Activated CD4-positive, alpha-beta T cell treated with anti-CD3 and anti-CD28 coated beads, Interleukin-2, amount 50 U/mL, for 48 hours (primary cell): ENCODE data around the gene CARD16.
"Not testable (repeated sequence)": the region's sequence is repeated elsewhere in the genome, so short reads cannot be mapped to it uniquely, and the experiment has no call there.

Source experiments
- DNase-seq, 2 experiments: peaks; one replicate each; pipeline ENCODE4 v3.0.0-alpha.2; 2020

Gene CARD16

DNA sequence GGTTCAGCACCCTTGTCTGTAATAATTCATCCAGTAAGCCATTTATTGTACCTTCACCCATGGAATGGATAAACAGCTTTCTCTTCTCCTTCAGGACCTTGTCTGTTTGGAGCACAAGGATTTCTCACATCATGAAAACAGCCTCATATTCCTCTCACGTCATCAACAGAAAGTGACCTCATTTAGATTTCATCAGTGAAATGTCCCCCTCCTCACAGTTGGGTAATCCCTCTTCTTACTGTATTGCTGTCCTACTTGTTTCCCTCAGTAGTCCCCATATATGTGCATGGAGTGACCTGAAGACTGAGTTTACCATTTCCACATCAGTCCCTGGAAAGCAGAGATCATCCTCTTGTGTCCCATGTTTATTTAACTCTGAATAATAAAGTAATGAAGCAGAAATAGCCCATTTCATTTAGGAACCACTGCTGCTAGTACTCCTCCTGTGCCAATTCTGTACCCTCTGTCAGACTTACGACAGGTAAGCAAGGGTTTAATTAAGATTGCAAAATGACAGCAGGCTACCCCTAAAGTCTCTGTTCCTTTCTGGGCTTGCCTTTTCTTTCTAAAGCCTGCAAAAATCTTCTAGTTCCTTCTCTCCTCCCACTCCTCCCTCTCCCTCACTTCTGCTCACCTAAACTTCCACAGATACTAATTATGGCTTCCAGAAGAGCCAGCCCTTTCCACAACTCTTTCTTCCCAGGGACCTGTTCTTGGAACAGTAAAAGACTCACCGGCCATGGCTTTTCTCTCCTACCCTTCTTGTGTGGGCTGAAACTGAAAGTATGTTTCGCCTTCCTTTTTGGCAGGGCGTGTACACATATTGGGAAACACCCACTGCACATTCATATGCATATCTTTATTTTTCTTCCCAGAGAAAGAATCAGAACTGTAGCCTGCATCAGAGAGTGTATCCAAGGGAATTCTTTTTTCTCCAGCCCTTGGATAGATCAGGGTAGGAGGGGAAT, at the start of gene CARD16:
CARD16 (minus strand) TSS at position 779 of the 968 bp plus-strand sequence; CDS start at position 741, 38 bp downstream.
- peak; percentile 24 to 40 for DNase-seq

DNA sequence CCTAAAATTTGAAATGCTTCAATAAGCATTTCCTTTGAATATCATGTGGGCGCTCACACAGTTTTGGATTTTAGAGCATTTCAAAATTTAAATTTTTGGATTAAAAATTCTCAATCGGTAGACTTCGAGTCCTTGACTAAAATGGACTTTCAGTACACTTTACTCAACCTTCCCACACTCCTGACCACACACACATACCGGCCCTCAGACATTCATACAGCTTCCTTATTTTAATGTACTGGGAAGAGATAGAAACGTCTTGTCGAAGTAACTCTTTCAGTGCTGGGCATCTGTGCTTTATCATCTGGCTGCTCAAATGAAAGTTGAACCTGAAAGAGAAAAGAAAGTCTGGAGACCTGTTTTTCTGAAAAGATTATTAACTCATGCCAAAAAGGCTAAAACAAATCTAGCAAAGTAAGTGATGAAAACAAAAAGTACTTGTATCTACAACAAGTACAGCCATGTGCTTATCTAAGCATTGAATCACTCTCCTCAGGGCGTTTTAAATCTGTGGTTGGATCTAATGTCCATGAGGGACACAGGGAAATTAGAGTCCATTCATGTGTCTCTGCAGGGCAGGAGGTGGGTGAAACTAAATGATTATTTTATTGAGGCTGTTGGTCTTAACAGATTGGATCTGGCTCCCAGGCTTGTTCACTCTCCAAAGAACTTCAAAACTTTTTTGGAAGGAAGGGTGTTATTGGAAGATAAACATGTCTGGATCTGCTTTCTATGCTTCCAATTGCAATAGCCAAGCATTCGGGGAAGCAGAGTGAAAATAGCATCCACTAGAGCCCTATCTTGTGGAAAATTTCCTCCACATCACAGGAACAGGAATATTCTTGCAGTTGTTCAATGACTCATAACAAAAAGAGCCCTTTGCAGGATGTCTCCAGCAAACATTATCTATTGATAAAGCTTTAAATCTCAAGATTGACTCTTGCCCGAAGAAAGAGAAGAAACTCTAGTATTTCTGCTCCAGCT, 47.4 kb upstream of the CARD16 start:
- DNase-seq, result no peak

DNA sequence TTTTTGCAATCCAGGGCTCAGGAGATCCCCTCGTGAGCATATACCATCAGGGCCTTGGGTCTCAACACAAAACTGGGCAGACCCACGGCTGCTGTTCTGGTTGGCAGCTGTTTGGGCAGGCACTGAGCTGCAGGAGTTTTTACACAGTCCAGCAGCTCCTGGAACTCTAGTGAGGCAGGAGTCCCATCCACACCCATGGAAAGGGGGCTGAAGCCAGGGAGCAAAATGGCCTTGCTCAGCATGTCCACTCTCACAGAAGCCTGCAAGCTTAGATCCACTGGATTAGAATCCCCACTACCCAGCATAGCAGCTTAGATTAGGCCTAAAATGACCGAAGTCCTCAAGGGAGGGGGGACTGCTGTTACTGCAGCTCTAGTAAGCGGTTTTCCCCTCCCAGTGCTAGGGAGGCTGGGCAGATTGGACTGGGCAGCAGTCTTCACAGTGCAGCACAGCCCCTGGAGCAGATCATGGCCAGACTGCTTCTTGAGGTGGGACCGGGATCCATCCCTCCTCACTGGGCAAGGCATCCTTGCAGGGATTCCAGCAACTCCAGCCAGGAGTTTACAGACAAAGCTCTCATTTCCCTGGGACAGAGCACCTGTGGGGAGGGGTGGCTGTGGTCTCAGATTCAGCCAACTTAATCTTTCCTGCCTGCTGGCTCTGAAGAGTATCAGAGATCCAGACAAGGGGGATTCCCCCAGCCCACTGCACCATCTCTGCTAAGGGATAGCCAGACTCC, 36.4 kb upstream of the CARD16 start:
- no peak for DNase-seq

DNA sequence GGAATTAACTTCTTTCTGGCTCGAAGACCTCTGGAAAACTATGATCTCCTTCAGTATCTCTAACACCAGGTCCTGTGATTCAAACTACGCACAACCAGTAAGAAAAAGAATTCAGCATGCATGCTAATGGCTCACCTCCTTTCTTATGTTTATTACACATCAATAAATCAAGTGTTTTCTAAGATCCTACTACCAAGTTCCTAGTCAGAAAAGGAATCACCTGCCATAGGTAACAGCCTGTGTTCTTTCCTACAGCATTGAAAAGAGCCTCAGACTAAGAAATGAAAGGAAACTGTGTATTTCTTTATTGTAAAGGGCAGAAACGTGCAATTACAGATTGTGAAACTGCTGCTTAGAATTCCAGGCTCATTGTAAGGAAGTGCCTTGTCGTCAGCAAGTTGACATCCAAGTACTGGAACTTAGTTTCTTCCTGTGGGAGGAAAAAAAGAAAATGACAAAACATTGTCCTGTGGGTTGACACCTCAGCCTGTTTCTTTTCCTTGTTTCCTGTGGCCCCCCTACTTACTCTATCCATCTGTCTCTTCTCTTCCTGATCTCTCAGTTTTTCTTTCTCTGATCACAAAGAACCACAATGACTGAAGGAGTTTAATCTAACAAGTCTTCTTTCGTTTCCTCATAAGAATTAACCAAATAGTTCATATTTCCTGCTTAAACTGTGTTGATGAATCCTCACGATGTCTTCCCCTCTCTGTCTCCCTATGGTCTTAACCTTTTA, 35.2 kb upstream of the CARD16 start:
- DNase-seq, result not testable (repeated sequence)

DNA sequence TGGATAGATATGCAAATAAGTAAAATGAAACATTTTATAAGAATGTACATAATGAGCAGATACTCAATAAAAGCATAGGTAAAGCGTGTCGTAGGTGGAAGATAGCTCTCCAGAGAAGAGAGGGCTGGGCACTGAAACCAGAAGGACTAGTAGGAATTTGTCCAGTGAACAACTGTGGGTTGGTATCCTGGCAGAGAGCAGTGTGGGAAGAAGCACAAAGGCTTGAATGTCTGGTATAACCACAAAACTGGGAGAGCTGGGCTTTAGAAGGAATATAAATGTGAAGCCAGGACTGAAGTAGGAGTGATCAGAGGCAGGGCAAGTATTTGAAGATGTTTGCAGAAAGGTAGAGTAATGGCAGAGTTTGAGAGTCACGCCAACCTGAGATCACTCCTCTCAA, 33.1 kb upstream of the CARD16 start:
- no peak for DNase-seq

DNA sequence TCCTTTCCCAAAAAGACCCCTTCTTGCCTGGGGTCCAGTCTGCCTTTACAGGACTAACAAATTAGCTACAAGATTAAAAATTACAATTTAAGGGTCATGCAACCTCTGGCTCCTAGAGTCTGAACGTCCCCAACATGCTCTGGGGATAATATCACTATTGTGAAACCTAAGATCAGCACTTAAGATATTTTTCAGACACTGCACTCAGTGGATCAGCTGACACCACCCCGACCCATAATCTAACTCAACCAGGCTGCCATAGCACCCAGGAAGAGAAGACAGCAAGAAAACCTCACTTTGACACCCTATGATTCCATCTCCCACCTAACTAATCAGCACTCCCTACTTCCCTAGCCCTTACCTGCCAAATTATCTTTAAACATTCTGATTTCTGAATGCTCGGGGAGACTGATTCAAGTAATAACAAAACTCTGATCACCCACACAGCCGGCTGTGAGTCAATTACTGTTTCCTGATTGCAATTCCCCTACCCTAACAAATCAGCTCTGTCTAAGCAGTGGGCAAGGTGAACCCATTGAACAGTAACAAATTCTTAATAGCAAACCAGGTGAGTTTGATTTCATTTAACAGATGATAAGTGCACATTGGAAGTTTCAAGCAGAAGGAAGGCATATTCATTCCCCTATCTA, 32.1 kb upstream of the CARD16 start:
- peak; percentile 41 to 60 for DNase-seq

DNA sequence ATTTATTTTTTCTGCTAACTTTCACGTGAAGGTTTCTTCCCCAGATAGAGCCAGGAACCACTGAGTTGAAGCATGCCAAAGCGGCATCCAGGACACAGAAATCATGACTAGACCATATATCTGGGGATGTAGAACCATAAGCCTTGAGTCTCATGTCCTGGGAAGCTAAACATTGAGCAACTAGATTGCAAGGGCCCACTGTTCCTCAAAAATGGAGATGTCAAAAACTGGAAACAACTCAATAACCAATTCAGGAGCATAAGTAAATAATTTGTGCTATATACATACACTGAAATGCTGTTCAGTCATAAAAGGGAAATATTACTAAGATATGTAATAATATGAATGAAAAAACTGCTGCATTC, 29.0 kb upstream of the CARD16 start:
- no peak for DNase-seq

DNA sequence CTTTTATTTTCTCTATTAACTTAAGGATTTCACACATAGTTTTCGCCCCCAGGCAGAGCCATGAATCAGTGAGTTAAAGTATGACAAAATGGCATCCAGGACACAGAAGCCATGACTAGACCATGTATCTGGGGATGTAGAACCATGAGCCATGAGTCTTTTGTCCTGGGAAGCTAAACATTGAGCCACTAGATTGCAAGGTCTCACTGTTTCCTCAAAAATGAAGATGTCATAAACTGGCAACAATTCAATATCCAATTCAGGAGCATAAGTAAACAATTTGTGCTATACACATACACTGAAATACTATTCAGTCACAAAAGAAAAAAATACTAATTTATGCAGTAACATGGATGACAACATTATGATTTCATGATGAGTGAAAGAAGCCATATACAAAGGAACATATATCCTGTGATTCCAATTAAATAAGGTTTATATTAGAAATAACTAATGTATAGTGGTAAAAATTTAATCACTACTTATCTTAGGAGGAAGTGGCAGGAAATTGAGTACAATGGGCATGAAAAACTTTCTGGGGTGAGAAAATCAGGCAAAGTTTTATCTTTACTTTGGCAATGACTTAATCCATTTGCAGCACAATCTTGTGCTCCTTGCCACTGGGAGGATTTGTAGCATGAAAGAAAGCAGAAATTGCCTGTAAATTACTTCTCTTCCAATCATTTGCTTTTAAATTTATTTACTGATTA, 28.5 kb upstream of the CARD16 start:
- no peak for DNase-seq

DNA sequence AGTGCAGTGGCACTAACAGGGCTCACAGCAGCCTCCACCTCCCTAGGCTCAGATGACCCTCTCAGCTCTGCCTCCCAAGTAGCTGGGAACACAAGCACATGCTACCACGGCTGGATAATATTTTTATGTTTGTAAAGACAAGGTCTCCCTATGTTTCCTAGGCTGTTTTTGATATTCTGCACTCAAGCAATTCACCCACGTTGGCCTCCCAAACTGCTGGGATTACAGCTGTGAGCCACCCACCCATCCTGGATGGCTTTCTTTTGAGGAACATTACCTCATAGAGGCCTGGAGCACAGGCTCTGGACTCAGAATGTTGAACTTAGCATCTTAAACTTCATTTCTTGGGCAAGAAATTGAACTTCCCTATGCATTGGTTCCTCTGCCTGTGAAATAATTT, 26.9 kb upstream of the CARD16 start:
- DNase-seq, result not testable (repeated sequence)

DNA sequence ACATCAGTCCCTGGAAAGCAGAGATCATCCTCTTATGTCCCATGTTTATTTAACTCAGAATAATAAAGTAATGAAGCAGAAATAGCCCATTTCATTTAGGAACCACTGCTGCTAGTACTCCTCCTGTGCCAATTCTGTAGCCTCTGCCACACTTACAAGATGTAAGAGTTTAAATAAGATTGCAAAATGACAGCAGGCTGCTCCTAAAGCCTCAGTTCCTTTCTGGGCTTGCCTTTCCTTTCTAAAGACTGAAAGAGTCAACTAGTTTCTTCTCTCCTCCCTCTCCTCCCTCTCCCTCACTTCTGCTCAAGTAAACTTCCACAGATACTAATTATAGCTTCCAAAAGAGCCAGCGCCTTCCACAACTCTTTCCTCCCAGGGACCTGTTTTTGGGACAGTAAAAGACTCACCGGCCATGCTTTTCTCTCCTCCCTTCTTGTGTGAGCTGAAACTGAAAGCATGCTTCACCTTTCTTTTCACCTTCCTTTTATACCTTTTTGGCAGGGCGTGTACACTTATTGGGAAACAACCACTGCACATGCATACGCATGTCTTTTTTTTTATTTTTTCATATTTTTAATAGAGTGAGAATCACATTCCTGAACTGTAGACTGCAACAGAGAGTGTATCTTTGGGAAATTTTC, 26.1 kb upstream of the CARD16 start:
- no peak for DNase-seq

DNA sequence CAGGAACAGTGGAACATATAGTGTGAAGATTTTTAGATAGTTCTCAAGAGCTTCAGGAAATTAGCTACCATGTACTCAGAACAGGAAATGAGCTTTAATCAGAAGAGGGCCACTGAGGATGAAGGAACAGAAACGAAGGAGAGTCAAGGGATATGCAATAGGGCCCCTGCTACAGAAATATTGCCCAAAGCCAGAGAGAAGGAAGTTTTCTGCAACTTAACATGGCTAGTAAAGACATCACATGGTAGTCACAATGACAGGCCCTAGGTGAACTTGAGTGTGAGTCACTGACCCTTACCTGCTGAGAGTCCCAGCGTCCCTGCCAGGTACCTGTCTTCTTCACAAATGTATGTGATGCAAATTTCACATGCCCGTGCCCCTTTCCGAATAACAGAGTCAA, 25.2 kb upstream of the CARD16 start:
- DNase-seq, result no peak

DNA sequence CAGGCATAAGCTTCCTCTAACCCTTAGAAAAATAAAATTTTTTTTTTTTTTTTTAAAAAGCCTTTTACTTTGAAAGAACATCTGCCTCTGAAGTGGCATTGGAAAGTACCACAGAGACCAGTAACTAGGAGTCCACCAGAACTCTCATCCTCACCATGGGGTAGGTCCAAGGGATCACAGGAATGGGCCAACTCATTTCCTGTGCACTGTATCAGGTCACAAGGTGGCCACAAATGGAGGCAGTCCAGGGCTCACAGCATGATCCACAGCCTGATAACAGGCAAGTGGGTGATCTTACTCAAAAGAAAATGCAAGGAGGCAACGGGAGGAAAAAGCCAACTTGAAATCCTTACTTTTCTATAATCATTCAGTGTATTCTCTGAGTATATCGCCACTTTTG, 24.6 kb upstream of the CARD16 start:
- not testable (repeated sequence) for DNase-seq

DNA sequence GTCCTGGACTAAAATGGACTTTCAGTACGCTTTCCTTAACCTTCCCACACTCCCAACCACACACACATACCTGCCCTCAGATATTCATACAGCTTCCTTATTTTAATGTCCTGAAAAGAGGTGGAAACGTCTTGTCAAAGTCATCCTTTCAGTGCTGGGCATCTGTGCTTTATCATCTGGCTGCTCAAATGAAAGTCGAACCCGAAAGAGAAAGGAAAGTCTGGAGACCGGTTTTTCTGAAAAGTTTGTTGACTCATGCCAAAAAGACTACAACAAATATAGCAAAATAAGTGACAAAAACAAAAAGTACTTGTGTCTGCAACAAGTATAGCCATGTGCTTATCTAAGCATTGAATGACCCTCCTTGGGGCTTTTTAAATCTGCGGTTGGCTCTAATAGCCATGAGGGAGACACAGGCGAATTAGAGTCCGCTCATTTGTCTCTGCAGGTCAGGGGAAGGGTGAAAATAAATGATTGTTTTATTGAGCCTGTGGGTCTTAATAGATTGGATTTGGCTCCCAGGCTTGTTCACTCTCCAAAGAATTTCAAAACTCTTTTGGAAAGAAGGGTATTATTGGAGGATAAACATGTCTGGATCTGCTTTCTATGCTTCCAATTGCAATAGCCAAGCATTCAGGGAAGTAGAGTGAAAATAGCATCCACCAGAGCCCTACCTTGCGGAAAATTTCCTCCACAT, 18.3 kb upstream of the CARD16 start:
- DNase-seq, result not testable (repeated sequence)

DNA sequence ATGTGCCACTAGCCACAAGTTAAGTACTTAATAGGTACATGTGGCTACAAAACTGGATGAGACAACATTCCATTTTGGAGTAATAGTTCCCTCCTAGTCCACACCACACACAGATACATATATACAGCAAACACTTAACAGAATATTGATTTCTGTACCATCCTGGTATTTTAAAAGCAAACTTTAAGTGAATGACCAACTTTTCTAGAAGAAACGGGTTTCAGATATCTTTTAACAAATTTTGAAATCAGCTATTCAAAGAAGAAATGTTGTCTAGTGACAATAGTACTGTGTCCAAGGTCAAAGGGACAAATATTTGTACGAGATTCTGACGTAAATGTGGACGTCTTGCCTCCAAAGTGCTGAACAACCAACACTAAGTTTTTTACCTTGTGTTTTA, 12.3 kb upstream of the CARD16 start:
- DNase-seq, result no peak

DNA sequence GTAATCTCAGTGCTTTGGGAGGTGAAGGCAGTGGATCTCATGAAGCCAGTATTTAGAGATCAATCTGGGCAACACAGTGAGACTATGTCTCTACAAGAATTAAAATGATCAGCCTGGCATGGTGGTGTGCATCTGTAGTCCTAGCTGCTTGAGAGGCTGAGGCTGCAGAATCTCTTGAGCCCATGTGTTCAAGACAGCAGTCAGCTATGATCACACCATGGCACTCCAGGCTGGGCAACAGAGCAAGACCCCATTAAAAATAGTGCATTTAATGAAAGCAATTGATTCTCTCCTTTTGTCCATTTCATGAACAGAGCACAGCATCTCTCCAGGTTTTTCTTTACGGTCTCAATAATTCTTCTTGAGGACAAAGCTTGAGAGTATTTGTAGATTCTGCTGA, 11.3 kb upstream of the CARD16 start:
- DNase-seq, result no peak

DNA sequence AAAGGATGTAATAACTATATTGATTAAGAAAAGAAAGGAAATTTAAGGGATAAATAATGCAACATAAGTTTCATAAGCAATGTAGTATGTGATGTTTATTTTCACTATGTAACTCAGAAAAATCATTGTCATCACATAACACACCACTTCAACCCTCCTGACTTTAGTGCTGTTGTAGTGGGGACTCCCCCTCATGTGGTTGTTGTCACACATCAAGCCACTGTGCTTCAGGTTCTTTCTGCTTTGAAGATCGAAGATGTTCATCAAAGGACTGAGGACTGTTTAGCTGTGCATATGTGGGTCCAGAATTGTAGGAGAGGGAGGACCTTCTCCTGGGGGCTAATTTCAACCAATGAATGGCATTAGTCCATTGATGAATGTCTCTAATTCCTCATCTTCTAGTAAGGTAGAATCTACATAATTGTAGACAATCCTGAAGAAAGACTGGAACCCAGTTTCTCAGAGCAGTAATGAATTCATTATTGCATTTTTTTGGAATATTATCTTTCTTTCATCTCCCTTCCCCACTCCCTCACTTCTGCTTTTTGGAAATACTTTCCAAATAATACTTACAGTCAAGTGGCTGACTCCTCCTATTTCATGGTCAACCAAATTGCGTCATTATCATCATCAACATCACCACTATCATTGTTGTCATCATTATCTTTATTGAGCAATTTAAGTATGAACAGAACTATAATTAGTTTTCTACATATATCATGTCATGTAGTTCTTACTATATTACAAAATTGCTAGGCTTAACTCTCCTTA, 9.8 kb upstream of the CARD16 start:
- no peak for DNase-seq

DNA sequence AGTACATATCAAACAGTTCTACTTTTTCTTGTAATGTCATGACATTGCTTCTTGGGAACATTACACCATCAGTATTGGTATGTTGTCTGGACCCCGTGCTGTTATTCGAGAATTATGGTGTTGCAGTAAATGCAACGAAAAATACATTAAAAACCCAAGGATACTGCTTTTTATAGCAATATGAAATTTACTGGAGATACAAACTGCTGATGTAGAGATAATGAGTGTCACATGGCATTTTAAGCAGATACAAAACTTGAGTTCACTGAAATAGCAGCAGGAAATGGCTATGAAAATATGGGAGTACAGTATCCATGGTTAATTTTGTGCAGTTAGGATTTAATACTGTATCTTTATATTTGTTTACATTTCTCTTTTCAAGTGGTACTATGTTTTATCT, 7.4 kb upstream of the CARD16 start:
- no peak for DNase-seq

DNA sequence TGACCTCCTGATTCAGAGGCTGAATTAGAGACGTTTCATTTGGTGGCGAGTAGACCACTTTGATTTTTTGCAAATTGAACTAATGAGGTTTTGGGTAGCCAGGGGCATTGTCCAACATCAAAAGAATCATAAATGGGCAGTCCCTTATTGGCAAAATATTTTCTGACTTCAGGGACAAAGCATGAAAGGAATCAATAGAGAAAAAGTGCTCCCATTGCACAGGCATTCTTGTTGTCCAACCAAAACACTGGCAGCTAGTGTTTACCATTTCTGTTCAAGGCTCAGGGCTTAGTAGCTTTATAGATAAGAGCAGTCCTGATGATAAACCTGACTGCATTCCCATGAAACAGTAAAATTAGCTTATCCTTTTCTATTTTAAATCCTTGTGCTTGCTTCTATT, 6.4 kb upstream of the CARD16 start:
- no peak for DNase-seq

DNA sequence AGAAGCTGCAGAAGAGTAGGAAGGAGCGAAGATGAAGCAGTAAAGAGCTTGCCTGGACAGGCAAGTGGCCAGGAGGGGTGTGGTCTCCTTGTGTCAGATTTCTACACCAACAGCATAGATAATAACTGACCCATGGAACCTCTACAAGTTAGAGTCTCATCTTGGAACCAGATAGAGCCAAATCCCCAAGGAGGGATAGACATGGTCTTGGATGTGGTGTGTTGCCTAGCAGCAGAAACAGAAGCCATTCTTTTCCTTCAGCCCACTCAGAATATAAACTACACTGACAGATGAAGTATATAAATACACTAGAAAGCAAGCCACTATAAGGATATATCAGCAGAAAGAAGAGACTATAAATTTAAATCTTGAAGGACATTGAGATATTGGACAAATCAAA, 4.3 kb upstream of the CARD16 start:
- DNase-seq, result no peak
